GM19043 (cell line): ENCODE results near the gene CFTR.

Source experiments
- ATAC-seq: cut with Tn5 transposase; IDR thresholded peaks from one replicate; pipeline ENCODE4 v1.9.1; 2021; ENCODE audit warnings: low read depth; ENCODE audit not compliant: unreplicated experiment

Gene CFTR

GRCh38 chr7:117639966-117640365 is 160.1 kb downstream of the CFTR start:
- no peak for ATAC-seq

- ATAC-seq = no peak
These were observed 160.6 kb downstream of the CFTR start for GRCh38 chr7:117640465-117640864.

- ATAC-seq = no peak
These were observed 165.8 kb downstream of the CFTR start for GRCh38 chr7:117645481-117646165.

GRCh38 chr7:117648203-117648866 is 168.5 kb downstream of the CFTR start:
- ATAC-seq = no peak

GRCh38 chr7:117652943-117653680 is 173.3 kb downstream of the CFTR start:
- no peak for ATAC-seq

GRCh38 chr7:117654780-117655179 is 175.0 kb downstream of the CFTR start:
- ATAC-seq = no peak

- ATAC-seq = no peak
These were observed 177.0 kb downstream of the CFTR start for GRCh38 chr7:117656806-117657205.

- ATAC-seq = no peak
These were observed 179.7 kb downstream of the CFTR start for GRCh38 chr7:117659531-117660011.

- ATAC-seq = no peak
These were observed 181.5 kb downstream of the CFTR start for GRCh38 chr7:117661328-117661727.

GRCh38 chr7:117664047-117664446 is 184.2 kb downstream of the CFTR start:
- no peak for ATAC-seq

GRCh38 chr7:117665368-117665767 is 185.5 kb downstream of the CFTR start:
- no peak for ATAC-seq

- no peak for ATAC-seq
These were observed 186.2 kb downstream of the CFTR start for GRCh38 chr7:117666031-117666430.

- no peak for ATAC-seq
These were observed 186.9 kb downstream of the CFTR start for GRCh38 chr7:117666689-117667088.

- ATAC-seq = no peak
These were observed 187.6 kb downstream of the CFTR start for GRCh38 chr7:117667456-117667855.

- ATAC-seq = no peak
These were observed 190.0 kb downstream of the CFTR start for GRCh38 chr7:117669818-117670217.

GRCh38 chr7:117672453-117672852 is 192.6 kb downstream of the CFTR start:
- no peak for ATAC-seq

GRCh38 chr7:117673367-117673766 is 193.5 kb downstream of the CFTR start:
- no peak for ATAC-seq

- no peak for ATAC-seq
These were observed 194.0 kb downstream of the CFTR start for GRCh38 chr7:117673839-117674238.

GRCh38 chr7:117674617-117675016 is 194.8 kb downstream of the CFTR start:
- ATAC-seq = no peak

- no peak for ATAC-seq
These were observed 195.9 kb downstream of the CFTR start for GRCh38 chr7:117675497-117676435.
